ENCODE measurements around the gene MOGAT2. TPM values are rescaled to one million over a fixed set of nuclear protein-coding genes. Genes with fewer than 3 reads are reported as not detected.

Gene MOGAT2
- total RNA-seq, 1 donor from 2014 or later = not detected

DNA sequence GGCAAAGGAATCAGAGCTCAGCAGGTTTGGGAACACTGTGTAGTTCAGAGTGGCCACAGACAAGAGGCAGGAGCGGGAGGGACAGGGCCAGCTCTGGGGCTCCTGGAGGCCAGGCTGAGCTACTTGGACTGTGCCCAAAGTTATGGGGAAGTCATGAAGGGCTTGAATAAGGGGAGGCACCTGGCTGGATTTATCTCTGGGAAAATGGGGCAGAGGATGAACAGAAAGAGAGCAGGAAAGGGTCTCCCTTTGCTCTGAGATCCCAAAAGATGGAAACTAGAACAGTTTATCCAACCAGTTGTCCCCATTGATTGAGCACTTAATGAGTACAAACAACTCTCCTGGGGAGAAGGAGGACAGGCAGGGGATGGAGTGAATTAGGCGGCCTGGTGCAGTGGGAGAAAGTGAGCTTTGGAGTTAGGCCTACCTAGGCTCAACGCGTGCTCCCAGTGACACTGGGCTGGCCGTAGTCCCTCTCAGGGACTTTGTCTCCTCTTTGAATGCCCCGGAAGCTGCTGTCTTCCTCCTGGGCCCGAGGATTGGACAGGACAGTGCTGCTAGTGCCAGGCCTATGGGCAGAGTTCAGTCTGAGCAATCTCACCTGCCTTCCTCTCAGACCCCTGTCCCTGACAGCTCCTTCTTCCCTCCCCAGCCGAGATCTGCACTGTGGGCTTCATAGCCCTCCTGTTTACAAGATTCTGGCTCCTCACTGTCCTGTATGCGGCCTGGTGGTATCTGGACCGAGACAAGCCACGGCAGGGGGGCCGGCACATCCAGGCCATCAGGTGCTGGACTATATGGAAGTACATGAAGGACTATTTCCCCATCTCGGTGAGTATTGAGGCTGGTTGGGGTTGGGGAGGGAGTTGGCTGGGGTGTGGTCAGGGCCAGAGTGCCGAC lies 2.0 kb downstream of the MOGAT2 start:
- Histone ChIP-seq H3K4me1 (no peaks in the 10 kb centered on the region), H3K4me3 (no peak overlapping the region), H3K27ac (no peak overlapping the region), H2AFZ (replicated peaks) (peak overlapping the region; percentile 72), H3K9me3 (ENCODE audit: low read depth) (no peaks in the 10 kb centered on the region), H3F3A (ENCODE audit: low read depth) (no peaks in the 10 kb centered on the region), H3K36me3 (no peaks in the 10 kb centered on the region), H3K27me3 (no peaks in the 10 kb centered on the region), H3K9ac (no peak overlapping the region), H4K20me1 (ENCODE audit: low read depth) (no peaks in the 10 kb centered on the region), H3K79me2 (ENCODE audit: low read depth) (no peaks in the 10 kb centered on the region), H3K4me2 (no peak overlapping the region)
- no peaks in the 10 kb centered on the region for H3K36me3 Mint-ChIP-seq
- H3K27me3 Mint-ChIP-seq (ENCODE audit: insufficient read depth, low read depth) = peaks cover 7% of the 10 kb centered on the region
- no peak overlapping the region for H3K4me3 Mint-ChIP-seq
- peak overlapping the region; percentile 57 for H3K27ac Mint-ChIP-seq
- TF ChIP-seq, protein P1, sequence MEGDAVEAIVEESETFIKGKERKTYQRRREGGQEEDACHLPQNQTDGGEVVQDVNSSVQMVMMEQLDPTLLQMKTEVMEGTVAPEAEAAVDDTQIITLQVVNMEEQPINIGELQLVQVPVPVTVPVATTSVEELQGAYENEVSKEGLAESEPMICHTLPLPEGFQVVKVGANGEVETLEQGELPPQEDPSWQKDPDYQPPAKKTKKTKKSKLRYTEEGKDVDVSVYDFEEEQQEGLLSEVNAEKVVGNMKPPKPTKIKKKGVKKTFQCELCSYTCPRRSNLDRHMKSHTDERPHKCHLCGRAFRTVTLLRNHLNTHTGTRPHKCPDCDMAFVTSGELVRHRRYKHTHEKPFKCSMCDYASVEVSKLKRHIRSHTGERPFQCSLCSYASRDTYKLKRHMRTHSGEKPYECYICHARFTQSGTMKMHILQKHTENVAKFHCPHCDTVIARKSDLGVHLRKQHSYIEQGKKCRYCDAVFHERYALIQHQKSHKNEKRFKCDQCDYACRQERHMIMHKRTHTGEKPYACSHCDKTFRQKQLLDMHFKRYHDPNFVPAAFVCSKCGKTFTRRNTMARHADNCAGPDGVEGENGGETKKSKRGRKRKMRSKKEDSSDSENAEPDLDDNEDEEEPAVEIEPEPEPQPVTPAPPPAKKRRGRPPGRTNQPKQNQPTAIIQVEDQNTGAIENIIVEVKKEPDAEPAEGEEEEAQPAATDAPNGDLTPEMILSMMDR (IDR thresholded peaks at IDR 0.05) = no peak
- TF ChIP-seq EZH2phosphoT487 (IDR thresholded peaks at IDR 0.05) = no peak
- no peak for TF ChIP-seq EZH2 (IDR thresholded peaks at IDR 0.05)
- no peak for DNase-seq (ENCODE audit: low spot score)
- no peaks in the 10 kb centered on the region for H3K9me3 Mint-ChIP-seq
- peaks cover 6% of the 10 kb centered on the region for H3K4me1 Mint-ChIP-seq

DNA sequence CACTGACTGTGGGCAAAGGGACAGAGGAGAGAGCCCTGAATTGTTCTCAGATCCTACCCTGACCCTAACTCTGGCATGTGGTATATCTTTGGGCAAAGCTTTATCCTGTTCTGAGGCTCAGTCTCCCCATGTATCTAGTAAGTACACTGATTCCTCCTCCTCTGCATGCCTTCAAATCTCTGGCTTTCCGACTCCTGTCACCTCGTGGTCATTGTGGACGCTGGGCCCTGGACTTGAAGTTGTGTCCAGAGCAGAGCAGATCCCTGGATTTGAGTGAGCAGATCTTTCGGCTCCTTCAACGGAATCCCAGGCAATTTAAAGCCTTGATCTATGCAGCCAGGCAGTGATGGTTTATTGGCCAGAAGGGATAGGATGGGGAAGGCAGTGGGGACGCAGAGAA lies 3.0 kb downstream of the MOGAT2 start:
- TF ChIP-seq, protein P1 (IDR thresholded peaks at IDR 0.05) = no peak
- H3K27ac Mint-ChIP-seq = no peak overlapping the region
- no peaks in the 10 kb centered on the region for H3K9me3 Mint-ChIP-seq
- Histone ChIP-seq H3K9me3 (ENCODE audit: low read depth) (no peaks in the 10 kb centered on the region), H3K36me3 (no peaks in the 10 kb centered on the region), H3K27me3 (no peaks in the 10 kb centered on the region), H3K4me1 (no peaks in the 10 kb centered on the region), H3K27ac (no peak overlapping the region), H3K9ac (no peak overlapping the region), H3F3A (ENCODE audit: low read depth) (no peaks in the 10 kb centered on the region), H3K4me2 (no peak overlapping the region), H2AFZ (replicated peaks) (no peak overlapping the region), H3K79me2 (ENCODE audit: low read depth) (no peaks in the 10 kb centered on the region), H4K20me1 (ENCODE audit: low read depth) (no peaks in the 10 kb centered on the region), H3K4me3 (no peak overlapping the region)
- no peak overlapping the region for H3K4me3 Mint-ChIP-seq
- peaks cover 12% of the 10 kb centered on the region for H3K27me3 Mint-ChIP-seq (ENCODE audit: insufficient read depth, low read depth)
- no peaks in the 10 kb centered on the region for H3K36me3 Mint-ChIP-seq
- DNase-seq (ENCODE audit: low spot score) = no peak
- peaks cover 6% of the 10 kb centered on the region for H3K4me1 Mint-ChIP-seq

DNA sequence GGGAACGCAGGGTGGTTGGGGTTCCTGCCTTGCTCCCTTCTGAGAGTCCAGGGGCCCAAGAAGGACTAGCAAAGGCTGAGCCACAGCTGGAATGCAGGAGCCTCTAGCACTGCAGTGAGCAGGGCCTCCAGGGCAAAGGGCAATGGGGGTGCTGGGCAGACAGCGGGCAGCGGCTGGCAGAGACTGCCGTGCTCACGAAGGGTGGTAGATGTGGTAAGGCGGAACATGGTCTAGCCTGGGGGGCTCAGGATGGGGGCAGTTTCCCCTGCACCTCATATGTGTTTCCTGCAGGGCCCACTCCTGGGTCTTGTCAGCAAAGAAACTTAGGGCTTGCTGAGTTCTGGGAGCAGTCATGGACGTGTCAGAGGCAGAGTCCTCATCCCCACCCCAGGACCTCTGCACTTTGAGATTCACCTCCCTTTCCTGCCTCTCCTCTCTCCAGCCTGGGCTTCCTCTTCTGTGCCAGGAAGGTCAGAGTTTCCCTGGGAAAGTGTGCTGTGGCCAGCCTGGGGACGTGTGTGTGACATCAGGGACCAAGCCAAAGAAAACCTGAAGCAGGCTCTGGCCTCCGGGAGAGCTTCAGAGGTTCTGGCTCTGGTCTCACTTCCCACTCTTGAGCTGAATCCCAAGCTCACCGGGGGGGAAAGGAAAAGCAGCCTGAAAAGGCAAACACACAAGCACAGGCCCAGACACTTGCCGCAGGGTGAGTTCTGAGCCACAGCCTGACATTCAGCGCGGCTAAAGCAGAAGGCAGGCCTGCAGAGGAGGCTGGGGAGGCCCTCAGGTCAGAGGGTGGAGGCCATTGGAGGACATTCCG lies 4.4 kb downstream of the MOGAT2 start:
- Mint-ChIP-seq H3K27ac (no peak overlapping the region), H3K27me3 (ENCODE audit: insufficient read depth, low read depth) (peaks cover 12% of the 10 kb centered on the region), H3K36me3 (no peaks in the 10 kb centered on the region), H3K4me1 (peaks cover 8% of the 10 kb centered on the region), H3K9me3 (no peaks in the 10 kb centered on the region), H3K4me3 (no peak overlapping the region)
- Histone ChIP-seq H3K27ac (no peak overlapping the region), H3K4me3 (no peak overlapping the region), H3K9me3 (ENCODE audit: low read depth) (no peaks in the 10 kb centered on the region), H3K9ac (no peak overlapping the region), H2AFZ (replicated peaks) (no peak overlapping the region), H3F3A (ENCODE audit: low read depth) (no peaks in the 10 kb centered on the region), H3K36me3 (no peaks in the 10 kb centered on the region), H3K27me3 (no peaks in the 10 kb centered on the region), H3K79me2 (ENCODE audit: low read depth) (no peaks in the 10 kb centered on the region), H3K4me2 (no peak overlapping the region), H4K20me1 (ENCODE audit: low read depth) (no peaks in the 10 kb centered on the region), H3K4me1 (no peaks in the 10 kb centered on the region)
- TF ChIP-seq, protein P1 (IDR thresholded peaks at IDR 0.05) = no peak
- TF ChIP-seq EZH2phosphoT487 (IDR thresholded peaks at IDR 0.05) = no peak
- TF ChIP-seq EZH2 (IDR thresholded peaks at IDR 0.05) = no peak
- no peak for DNase-seq (ENCODE audit: low spot score)
